SU-DHL-6 (cell line): ENCODE measurements around the gene OSBPL2.

Experiments used
- H2AFZ ChIP-seq: fragments of 200-600 bp; sonication (generic); 2 replicates; pipeline ENCODE4 v1.6.1; 2014; ENCODE audit warnings: low read depth, mild to moderate bottlenecking, moderate library complexity, mixed read lengths, antibody characterized with exemption, low read length; ENCODE audit not compliant: severe bottlenecking
- H3F3A ChIP-seq: fragments of 200-600 bp; shearing (Covaris generic); 2 replicates; pipeline ENCODE4 v1.6.0; 2016; ENCODE audit warnings: antibody characterized with exemption, mild to moderate bottlenecking; ENCODE audit not compliant: insufficient read depth
- H3K27ac ChIP-seq: fragments of 200-600 bp; sonication (generic); 2 replicates; pipeline ENCODE4 v1.5.1; 2016; ENCODE audit warnings: low read depth, mild to moderate bottlenecking, low read length, moderate library complexity, mixed read lengths
- H3K27me3 ChIP-seq: fragments of 200-600 bp; sonication (generic), shearing (Covaris generic); 2 replicates; pipeline ENCODE4 v1.6.0; 2014; ENCODE audit warnings: mild to moderate bottlenecking, low read length
- H3K36me3 ChIP-seq: fragments of 200-600 bp; sonication (generic); 2 replicates; pipeline ENCODE4 v1.6.1; 2014; ENCODE audit warnings: mild to moderate bottlenecking, low read length, mixed read lengths
- H3K4me2 ChIP-seq: fragments of 300-600, 200-600 bp; shearing (Covaris generic), sonication (generic); 2 replicates; pipeline ENCODE4 v1.6.0; 2014; ENCODE audit warnings: low read length, low read depth, mild to moderate bottlenecking; ENCODE audit not compliant: poor library complexity, severe bottlenecking
- H3K4me3 ChIP-seq: fragments of 200-600 bp; sonication (generic); 2 replicates; pipeline ENCODE4 v1.5.1; 2014; ENCODE audit warnings: antibody characterized with exemption, low read length, mild to moderate bottlenecking, mixed read lengths; ENCODE audit not compliant: insufficient read depth, poor library complexity, severe bottlenecking
- H3K79me2 ChIP-seq: fragments of 200-600 bp; sonication (generic); 2 replicates; pipeline ENCODE4 v1.6.1; 2014; ENCODE audit warnings: mild to moderate bottlenecking, low read length, moderate library complexity; ENCODE audit not compliant: insufficient read depth
- H3K9ac ChIP-seq: fragments of 200-600 bp; sonication (generic); 2 replicates; pipeline ENCODE4 v1.7.0; 2014; ENCODE audit warnings: mild to moderate bottlenecking, low read length
- H3K9me2 ChIP-seq: fragments of 200-600 bp; sonication (generic); replicated peaks from 2 replicates; pipeline ENCODE4 v1.6.1; 2014; ENCODE audit warnings: low read length; ENCODE audit not compliant: insufficient read depth
- H3K9me3 ChIP-seq: fragments of 200-600 bp; sonication (generic); 2 replicates; pipeline ENCODE4 v1.6.1; 2014; ENCODE audit warnings: low read length, mixed read lengths; ENCODE audit not compliant: insufficient read depth
- H4K20me1 ChIP-seq: fragments of 200-600 bp; sonication (generic); 2 replicates; pipeline ENCODE4 v1.6.1; 2014; ENCODE audit warnings: low read depth, mild to moderate bottlenecking, antibody characterized with exemption, low read length, moderate library complexity, mixed read lengths
- EZH2phosphoT487 ChIP-seq: fragments of 200-600 bp; sonication (generic), shearing (Covaris generic); conservative IDR thresholded peaks from 2 replicates; pipeline ENCODE4 v1.6.1; 2018; ENCODE audit warnings: mild to moderate bottlenecking, antibody characterized with exemption, low read length, moderate library complexity, mixed read lengths
- TF ChIP-seq, protein P1 (sequence below): fragments of 200-600 bp; sonication (generic); IDR thresholded peaks from one replicate; pipeline ENCODE4 v1.5.1; 2017; ENCODE audit warnings: antibody characterized with exemption, mild to moderate bottlenecking, low read length, moderate library complexity; ENCODE audit not compliant: insufficient read depth, poor library complexity, severe bottlenecking

The OSBPL2 gene

DNA sequence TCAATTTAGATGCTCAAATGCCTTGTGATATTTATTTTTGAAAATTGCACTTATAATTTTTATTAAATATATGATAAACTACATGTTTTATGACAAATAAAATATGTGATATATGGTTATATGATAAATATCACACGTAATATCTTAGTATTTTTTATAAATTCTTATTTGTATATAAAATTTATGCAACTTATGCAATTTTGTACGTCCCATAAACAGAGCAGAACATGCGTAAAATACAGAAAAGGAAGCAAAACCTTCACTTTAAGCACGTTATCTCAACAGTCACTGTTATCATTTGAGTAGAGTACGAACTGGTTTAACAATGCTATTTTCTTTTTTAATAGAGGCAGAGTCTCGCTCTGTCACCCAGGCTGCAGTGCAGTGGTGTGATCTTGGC, 48.8 kb downstream of the OSBPL2 start:
- Histone ChIP-seq H3K9me2 (no peaks in the 10 kb centered on the region), H3K27ac (no peak overlapping the region)

DNA sequence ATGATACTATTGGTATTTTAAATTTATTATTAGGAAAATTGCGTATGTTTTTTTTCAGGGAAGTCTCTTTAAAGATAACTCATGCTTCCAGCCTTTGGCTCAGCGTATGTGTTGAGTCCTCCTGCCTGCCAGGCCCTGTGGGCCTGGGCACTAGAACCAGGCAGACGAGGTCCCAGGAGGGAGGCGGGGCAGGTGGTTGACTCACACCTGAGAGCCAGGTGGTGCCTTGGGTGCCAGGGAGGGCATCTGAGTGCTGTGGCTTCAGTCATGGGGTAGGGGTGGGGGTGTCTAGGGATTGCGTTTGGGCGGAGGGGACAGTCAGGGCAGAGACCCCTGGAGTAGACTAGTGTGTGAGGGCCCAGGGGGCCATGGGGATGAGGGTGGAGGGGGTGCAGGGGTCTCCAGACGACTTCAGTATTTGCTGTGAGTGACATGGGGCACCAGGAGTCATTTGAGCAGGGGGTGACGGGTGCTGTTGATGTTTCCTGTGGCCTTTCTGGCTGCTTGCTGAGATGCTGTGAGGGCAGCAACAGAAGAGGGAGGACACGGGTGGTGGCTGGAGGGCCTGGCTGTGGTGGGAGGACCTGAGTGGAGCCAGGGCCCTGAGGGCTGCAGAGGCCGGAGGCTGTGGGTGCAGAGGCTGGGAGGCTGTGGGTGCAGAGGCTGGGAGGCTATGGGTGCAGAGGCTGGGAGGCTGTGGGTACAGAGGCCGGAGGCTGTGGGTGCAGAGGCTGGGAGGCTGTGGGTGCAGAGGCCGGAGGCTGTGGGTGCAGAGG, 49.6 kb downstream of the OSBPL2 start:
- TF ChIP-seq EZH2phosphoT487: no peak
- TF ChIP-seq, protein P1, sequence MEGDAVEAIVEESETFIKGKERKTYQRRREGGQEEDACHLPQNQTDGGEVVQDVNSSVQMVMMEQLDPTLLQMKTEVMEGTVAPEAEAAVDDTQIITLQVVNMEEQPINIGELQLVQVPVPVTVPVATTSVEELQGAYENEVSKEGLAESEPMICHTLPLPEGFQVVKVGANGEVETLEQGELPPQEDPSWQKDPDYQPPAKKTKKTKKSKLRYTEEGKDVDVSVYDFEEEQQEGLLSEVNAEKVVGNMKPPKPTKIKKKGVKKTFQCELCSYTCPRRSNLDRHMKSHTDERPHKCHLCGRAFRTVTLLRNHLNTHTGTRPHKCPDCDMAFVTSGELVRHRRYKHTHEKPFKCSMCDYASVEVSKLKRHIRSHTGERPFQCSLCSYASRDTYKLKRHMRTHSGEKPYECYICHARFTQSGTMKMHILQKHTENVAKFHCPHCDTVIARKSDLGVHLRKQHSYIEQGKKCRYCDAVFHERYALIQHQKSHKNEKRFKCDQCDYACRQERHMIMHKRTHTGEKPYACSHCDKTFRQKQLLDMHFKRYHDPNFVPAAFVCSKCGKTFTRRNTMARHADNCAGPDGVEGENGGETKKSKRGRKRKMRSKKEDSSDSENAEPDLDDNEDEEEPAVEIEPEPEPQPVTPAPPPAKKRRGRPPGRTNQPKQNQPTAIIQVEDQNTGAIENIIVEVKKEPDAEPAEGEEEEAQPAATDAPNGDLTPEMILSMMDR: no peak
- Histone ChIP-seq H3F3A (no peaks in the 10 kb centered on the region), H3K4me3 (no peak overlapping the region), H3K9me3 (no peaks in the 10 kb centered on the region), H4K20me1 (no peaks in the 10 kb centered on the region), H3K27me3 (no peaks in the 10 kb centered on the region), H3K4me2 (no peak overlapping the region), H3K27ac (no peak overlapping the region), H2AFZ (no peak overlapping the region), H3K79me2 (no peaks in the 10 kb centered on the region), H3K9ac (no peak overlapping the region), H3K36me3 (no peaks in the 10 kb centered on the region), H3K9me2 (no peaks in the 10 kb centered on the region)

More for the DNA sequence above, 48.8 kb downstream of the OSBPL2 start:
- H3K79me2 ChIP-seq: no peaks in the 10 kb centered on the region
- H3K36me3 ChIP-seq: no peaks in the 10 kb centered on the region
- no peaks in the 10 kb centered on the region for H3F3A ChIP-seq
- no peak overlapping the region for H3K4me2 ChIP-seq
- H3K9ac ChIP-seq: no peak overlapping the region
- no peak for TF ChIP-seq EZH2phosphoT487
- TF ChIP-seq, protein P1: no peak
- no peak overlapping the region for H2AFZ ChIP-seq
- no peaks in the 10 kb centered on the region for H4K20me1 ChIP-seq
- H3K9me3 ChIP-seq: no peaks in the 10 kb centered on the region
- no peak overlapping the region for H3K4me3 ChIP-seq
- no peaks in the 10 kb centered on the region for H3K27me3 ChIP-seq

DNA sequence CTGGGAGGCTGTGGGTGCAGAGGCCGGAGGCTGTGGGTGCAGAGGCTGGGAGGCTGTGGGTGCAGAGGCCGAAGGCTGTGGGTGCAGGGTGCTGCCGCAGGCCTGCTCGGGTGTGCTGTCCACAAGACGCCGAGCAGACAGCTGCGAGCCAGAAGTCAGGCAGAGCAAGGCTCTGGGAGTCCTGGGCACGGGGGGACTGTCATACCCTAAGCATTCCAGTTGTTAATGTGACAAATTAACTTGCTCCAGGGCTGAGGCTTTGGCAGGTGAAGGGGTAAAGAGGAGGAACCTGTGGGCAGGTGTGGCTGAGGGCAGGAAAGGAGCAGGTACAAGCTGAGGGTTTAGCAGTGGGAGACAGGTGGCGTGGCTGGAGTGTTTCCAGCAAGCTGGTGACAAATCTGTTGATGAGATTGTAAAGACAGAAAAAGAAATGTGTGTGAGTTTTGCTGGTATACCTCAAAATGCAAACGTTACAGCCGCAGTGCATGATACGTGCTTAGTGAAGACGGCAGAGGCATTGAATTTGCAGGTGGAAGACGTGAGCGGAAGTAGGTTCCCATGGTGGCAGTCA, 50.3 kb downstream of the OSBPL2 start:
- Histone ChIP-seq H3K4me2 (no peak overlapping the region), H3K9ac (no peak overlapping the region), H3K27ac (no peak overlapping the region), H3K4me3 (no peak overlapping the region), H3K79me2 (no peaks in the 10 kb centered on the region), H3K9me3 (no peaks in the 10 kb centered on the region), H3K27me3 (no peaks in the 10 kb centered on the region), H3K36me3 (no peaks in the 10 kb centered on the region), H4K20me1 (no peaks in the 10 kb centered on the region), H3F3A (no peaks in the 10 kb centered on the region), H2AFZ (no peak overlapping the region), H3K9me2 (no peaks in the 10 kb centered on the region)
- no peak for TF ChIP-seq EZH2phosphoT487
- TF ChIP-seq, protein P1: no peak
